HG02870 (cell line): ENCODE data around the gene G6PD.

Experiments
- ATAC-seq: cut with Tn5 transposase; IDR thresholded peaks from one replicate; pipeline ENCODE4 v1.9.1; 2021; ENCODE audit warnings: mild to moderate bottlenecking, moderate library complexity; ENCODE audit not compliant: unreplicated experiment

The G6PD gene

DNA sequence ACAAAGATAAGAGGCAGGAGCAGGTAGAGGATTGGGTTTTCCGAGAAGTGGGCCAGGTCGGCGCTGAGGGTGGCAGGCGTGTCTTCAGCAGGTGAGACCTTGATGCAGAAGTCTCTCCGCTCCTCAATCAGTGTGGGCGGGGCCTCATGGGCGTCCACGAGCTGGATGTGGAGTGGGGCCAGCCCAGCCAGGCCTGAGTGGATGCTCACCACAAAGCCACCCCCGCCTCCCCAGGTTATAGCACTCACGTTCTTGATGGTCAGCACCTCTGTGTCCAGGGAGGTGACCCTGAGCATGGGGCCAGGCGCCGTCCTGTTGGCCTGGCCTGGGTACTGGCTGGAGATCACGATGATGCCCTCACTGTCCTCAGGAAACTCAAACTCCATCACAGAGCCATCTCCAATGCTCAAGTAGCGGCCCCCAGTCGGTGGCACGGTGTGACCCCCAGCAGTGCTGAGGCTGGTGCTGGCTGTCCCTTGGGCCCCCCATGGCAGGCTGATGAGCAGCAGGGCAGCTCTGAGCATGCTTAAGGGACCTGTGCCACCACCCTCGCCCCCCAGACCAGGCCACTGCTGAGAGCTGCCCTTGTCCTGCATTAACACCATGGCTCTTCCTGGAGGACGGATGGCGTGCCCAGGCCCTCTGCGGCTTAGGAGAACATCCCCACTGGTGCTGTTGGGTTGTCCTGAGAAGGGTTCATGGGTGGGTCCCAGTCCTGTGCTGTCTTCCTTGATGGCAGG is 58.1 kb downstream of the G6PD start:
- no peak for ATAC-seq

GRCh38 chrX:154487518-154488290 is 58.9 kb downstream of the G6PD start:
- no peak for ATAC-seq

DNA sequence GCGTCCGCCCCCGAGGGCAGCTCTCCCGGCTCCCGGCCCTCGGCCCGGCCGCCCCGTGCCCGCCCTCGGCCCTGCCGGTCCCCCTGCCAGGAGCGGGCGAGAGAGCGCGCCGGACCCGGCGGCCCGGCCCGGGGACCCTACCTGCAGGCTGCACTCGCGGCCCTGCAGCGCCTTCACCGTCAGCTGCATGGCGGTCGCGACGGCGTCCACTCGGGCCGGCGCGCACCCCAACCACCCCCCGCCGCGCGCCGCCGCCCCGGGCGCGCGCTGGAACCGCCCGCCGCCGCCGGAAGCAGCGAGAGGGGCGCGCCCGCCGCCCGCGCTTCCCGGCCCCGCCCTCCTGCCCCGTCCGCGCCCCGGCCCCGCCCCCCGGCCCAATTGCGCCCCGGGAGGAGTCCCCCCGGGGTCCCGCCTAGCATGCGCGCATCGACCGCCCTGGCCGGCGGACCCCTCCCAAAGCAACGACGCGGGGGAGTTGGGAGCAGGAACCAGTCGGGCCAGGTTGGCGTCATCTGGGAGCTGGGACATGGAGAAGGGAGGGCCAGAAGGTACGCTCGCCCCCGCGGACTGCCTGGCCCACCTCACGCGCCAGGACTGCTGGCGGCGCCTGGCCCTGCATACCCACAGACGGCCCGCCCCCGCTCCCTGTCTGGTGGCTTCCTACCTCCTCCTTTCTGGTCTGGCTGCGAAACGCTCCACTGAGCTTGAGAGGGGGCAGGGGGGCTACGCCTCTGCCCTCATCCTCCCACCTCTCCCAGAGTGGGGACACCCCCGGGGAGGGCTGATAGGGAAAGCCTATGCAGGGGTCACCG is 60.0 kb downstream of the G6PD start, which contains the start of gene UBL4A:
TSS of gene UBL4A (minus strand) at position 220 of the 812 bp plus-strand sequence. CDS start at position 189, 31 bp downstream.
- ATAC-seq: no peak

GRCh38 chrX:154486052-154486395 is 60.6 kb downstream of the G6PD start:
- ATAC-seq: no peak

- ATAC-seq: no peak
Measured at GRCh38 chrX:154485150-154486051, 61.2 kb downstream of the G6PD start.

DNA sequence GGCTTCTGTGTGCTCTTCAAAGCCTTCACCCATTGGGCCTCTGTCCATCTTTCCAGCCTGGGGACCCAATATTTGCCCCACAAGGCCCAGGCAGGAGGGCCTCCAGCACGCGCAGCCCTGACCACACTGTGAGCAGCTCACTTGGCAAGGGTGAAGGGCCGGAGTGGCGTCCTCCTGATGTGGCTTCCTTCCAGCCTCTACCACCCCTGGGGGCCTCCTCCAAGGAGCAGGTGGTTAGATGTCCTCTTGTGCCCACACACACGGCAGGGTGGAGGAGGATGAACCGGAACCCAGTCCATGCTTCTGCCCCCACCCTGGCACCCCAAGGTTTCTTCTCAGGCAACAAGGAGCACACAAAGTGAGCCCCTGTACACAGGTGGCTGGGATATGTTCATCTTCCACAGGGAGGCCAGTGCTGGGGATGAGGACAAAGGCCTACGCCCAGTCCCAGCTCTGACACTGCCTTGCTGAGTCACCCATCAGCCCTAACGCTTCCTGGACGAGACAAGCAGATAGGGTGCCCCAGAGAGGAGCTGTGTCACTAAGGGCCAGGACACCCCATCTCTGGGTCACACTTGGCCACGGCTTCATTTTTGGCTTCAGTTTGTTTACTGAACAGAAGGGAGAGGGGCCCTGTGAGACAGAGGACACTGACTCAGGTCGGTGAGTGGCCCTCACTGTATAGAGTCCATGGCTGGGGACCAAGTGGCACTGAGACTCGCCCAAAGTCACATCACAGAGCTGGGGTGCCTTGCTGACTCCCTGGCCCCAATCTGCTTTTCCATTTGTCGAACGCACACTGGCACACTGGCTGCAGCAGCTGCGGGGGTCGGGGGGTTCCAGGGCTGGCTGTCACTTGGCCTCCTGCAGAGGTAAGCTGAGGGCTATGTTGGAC is 62.1 kb downstream of the G6PD start:
- ATAC-seq: no peak

- no peak for ATAC-seq
Measured at GRCh38 chrX:154483325-154483724, 63.3 kb downstream of the G6PD start.

GRCh38 chrX:154482786-154483185 is 63.9 kb downstream of the G6PD start:
- ATAC-seq: no peak

- ATAC-seq: no peak
Measured at GRCh38 chrX:154481911-154482601, 64.6 kb downstream of the G6PD start.
